H1 (cell line): ENCODE data around the gene ZNF641. TPM values are rescaled to one million over a fixed set of nuclear protein-coding genes. Genes with fewer than 3 reads are reported as not detected.

Experiments
- CTCF ChIA-PET: fragments of 300-600 bp; sonication (Branson Sonifier 250); formaldehyde crosslinking; loops from one replicate; lab custom pipeline; 2021; ENCODE audit not compliant: partially characterized antibody; lab: Charles Lee
- POLR2A ChIA-PET: fragments of 300-600 bp; sonication (Branson Sonifier 250); formaldehyde crosslinking; loops from one replicate; lab custom pipeline; 2021; ENCODE audit warnings: inconsistent platforms; ENCODE audit not compliant: partially characterized antibody; lab: Charles Lee
- DNase-seq, 2 experiments: peaks; one replicate each; pipeline versions ENCODE4 v3.0.0 to v3.0.0-alpha.2; 2010 to 2022; ENCODE audit warnings: low spot score in 2 of 2, low read depth in 1 of 2, mixed read lengths in 1 of 2
- FAIRE-seq: peaks from 2 replicates; lab custom pipeline; 2011; peaks lifted over from hg19 to GRCh38; lab: Jason Lieb, UNC
- H2AFZ ChIP-seq: 2 replicates; pipeline ENCODE4 v1.8.1; 2012; ENCODE audit warnings: low read length, inconsistent platforms
- H2AK5ac ChIP-seq: 2 replicates; pipeline ENCODE4 v1.6.1; 2013; ENCODE audit warnings: low read depth, low read length
- H2BK120ac ChIP-seq: replicated peaks from 2 replicates; pipeline ENCODE3; 2013; ENCODE audit warnings: low read depth, low read length, inconsistent platforms
- H2BK12ac ChIP-seq: 2 replicates; pipeline ENCODE4 v1.6.1; 2013; ENCODE audit warnings: low read depth, low read length
- H2BK15ac ChIP-seq: 2 replicates; pipeline ENCODE4 v1.6.1; 2013; ENCODE audit warnings: low read length
- H2BK20ac ChIP-seq: 2 replicates; pipeline ENCODE4 v1.6.1; 2013; ENCODE audit warnings: low read length
- H2BK5ac ChIP-seq: 2 replicates; pipeline ENCODE4 v1.6.1; 2013; ENCODE audit warnings: low read depth, low read length
- H3K14ac ChIP-seq: 2 replicates; pipeline ENCODE4 v1.6.1; 2013; ENCODE audit warnings: inconsistent platforms; ENCODE audit not compliant: insufficient read length
- H3K18ac ChIP-seq: 2 replicates; pipeline ENCODE4 v1.6.1; 2013; ENCODE audit warnings: low read length; ENCODE audit errors: extremely low read depth
- H3K23ac ChIP-seq: 2 replicates; pipeline ENCODE4 v1.6.1; 2013; ENCODE audit warnings: inconsistent platforms; ENCODE audit not compliant: insufficient read length
- H3K23me2 ChIP-seq: 2 replicates; pipeline ENCODE4 v1.6.1; 2013; ENCODE audit warnings: low read depth, low read length
- H3K27ac ChIP-seq: 2 replicates; pipeline ENCODE4 v1.6.1; 2011; ENCODE audit warnings: low read depth, low read length, inconsistent platforms
- H3K27me3 ChIP-seq, 4 experiments: replicated peaks in 1 of 4; 1 replicate in 1 of 4; 2 replicates in 3 of 4; pipeline versions ENCODE4 v1.6.1 to v1.8.1; 2011 to 2013; ENCODE audit warnings: low read length in 3 of 4, mild to moderate bottlenecking in 3 of 4, inconsistent platforms in 2 of 4, mixed read lengths in 2 of 4, moderate library complexity in 1 of 4; ENCODE audit not compliant: control insufficient read depth in 3 of 4, insufficient read depth in 3 of 4; ENCODE audit errors: extremely low read depth in 1 of 4
- H3K36me3 ChIP-seq, 4 experiments: 2 replicates each; pipeline versions ENCODE4 v1.6.1 to v1.8.1; 2011 to 2013; ENCODE audit warnings: mild to moderate bottlenecking in 4 of 4, low read length in 3 of 4, moderate library complexity in 2 of 4, control low read depth in 1 of 4, inconsistent platforms in 1 of 4; ENCODE audit not compliant: insufficient read depth in 4 of 4, control insufficient read depth in 2 of 4
- H3K4ac ChIP-seq: replicated peaks from 2 replicates; pipeline ENCODE3; 2013; ENCODE audit warnings: low read length, low read depth, mixed read lengths, inconsistent platforms; ENCODE audit not compliant: insufficient read length
- H3K4me1 ChIP-seq, 4 experiments: replicated peaks in 1 of 4; 1 replicate in 1 of 4; 2 replicates in 3 of 4; pipeline versions ENCODE4 v1.6.1 to v1.8.1; 2011 to 2013; ENCODE audit warnings: low read length in 3 of 4, inconsistent platforms in 2 of 4, mixed read lengths in 1 of 4; ENCODE audit not compliant: insufficient read depth in 4 of 4, control insufficient read depth in 3 of 4
- H3K4me2 ChIP-seq, 2 experiments: 2 replicates each; pipeline versions ENCODE4 v1.6.1 to v1.8.1; 2011 to 2013; ENCODE audit warnings: low read depth in 2 of 2, low read length in 2 of 2, control low read depth in 1 of 2, inconsistent platforms in 1 of 2, mild to moderate bottlenecking in 1 of 2; ENCODE audit not compliant: insufficient read depth in 1 of 2
- H3K4me3 ChIP-seq, 4 experiments: fragments of 200-600, 300-600 bp in 1 of 4; sonication (generic), shearing (Covaris generic), sonication (Bioruptor Twin) in 1 of 4; 2 replicates each; pipeline versions ENCODE4 v1.5.1 to v1.8.1; 2011 to 2016; ENCODE audit warnings: low read length in 4 of 4, low read depth in 3 of 4, control low read depth in 2 of 4, inconsistent platforms in 2 of 4, mild to moderate bottlenecking in 2 of 4, mixed read lengths in 1 of 4, moderate library complexity in 1 of 4; ENCODE audit not compliant: insufficient read depth in 2 of 4; ENCODE audit errors: extremely low read depth in 1 of 4
- H3K56ac ChIP-seq: replicated peaks from 2 replicates; pipeline ENCODE3; 2013; ENCODE audit warnings: low read depth, mild to moderate bottlenecking, mixed read lengths, low read length, inconsistent platforms; ENCODE audit not compliant: insufficient read length
- H3K79me1 ChIP-seq: 2 replicates; pipeline ENCODE4 v1.6.1; 2013; ENCODE audit warnings: low read depth, low read length, control low read depth
- H3K79me2 ChIP-seq, 2 experiments: 2 replicates each; pipeline versions ENCODE4 v1.6.1 to v1.8.1; 2012 to 2013; ENCODE audit warnings: low read length in 2 of 2, mild to moderate bottlenecking in 2 of 2, inconsistent platforms in 1 of 2; ENCODE audit not compliant: insufficient read depth in 2 of 2, control insufficient read depth in 1 of 2
- H3K9ac ChIP-seq, 4 experiments: replicated peaks in 1 of 4; 1 replicate in 1 of 4; 2 replicates in 3 of 4; pipeline versions ENCODE4 v1.6.1 to v1.8.1; 2011 to 2013; ENCODE audit warnings: low read depth in 3 of 4, low read length in 3 of 4, control low read depth in 2 of 4, mild to moderate bottlenecking in 2 of 4, moderate library complexity in 2 of 4, inconsistent platforms in 1 of 4; ENCODE audit errors: extremely low read depth in 1 of 4
- H3K9me3 ChIP-seq, 2 experiments: 2 replicates each; pipeline versions ENCODE4 v1.6.1 to v1.8.1; 2012 to 2013; ENCODE audit warnings: mild to moderate bottlenecking in 2 of 2, moderate library complexity in 2 of 2, control low read depth in 1 of 2, inconsistent platforms in 1 of 2, low read depth in 1 of 2, low read length in 1 of 2, mixed read lengths in 1 of 2; ENCODE audit not compliant: insufficient read depth in 2 of 2
- H4K20me1 ChIP-seq, 2 experiments: replicated peaks in 1 of 2; 2 replicates each; pipeline versions ENCODE3 to v1.8.1; 2011 to 2013; ENCODE audit warnings: inconsistent platforms in 2 of 2, low read length in 2 of 2, mild to moderate bottlenecking in 1 of 2; ENCODE audit not compliant: insufficient read depth in 2 of 2, control insufficient read depth in 1 of 2
- H4K5ac ChIP-seq: 2 replicates; pipeline ENCODE4 v1.6.1; 2013; ENCODE audit warnings: low read length, low read depth, mixed read lengths, inconsistent platforms; ENCODE audit not compliant: insufficient read length
- H4K8ac ChIP-seq: 2 replicates; pipeline ENCODE4 v1.8.0; 2013; ENCODE audit warnings: mild to moderate bottlenecking, moderate library complexity, low read length, inconsistent platforms; ENCODE audit not compliant: insufficient read depth; ENCODE audit errors: extremely low read depth
- H4K91ac ChIP-seq: replicated peaks from 2 replicates; pipeline ENCODE3; 2013; ENCODE audit warnings: low read length, mixed read lengths, inconsistent platforms; ENCODE audit not compliant: insufficient read length
- CHD1 ChIP-seq: IDR thresholded peaks from 2 replicates; pipeline ENCODE4 v1.6.1; 2012; ENCODE audit warnings: low read depth, low read length, improper control_type of control experiment
- EGR1 ChIP-seq: IDR thresholded peaks from 2 replicates; pipeline ENCODE4 v1.6.1; 2011; ENCODE audit warnings: low read depth, low read length, borderline replicate concordance
- HDAC2 ChIP-seq, 2 experiments: fragments of 300-600 bp in 1 of 2; sonication (generic) in 1 of 2; IDR thresholded peaks; 2 replicates each; pipeline ENCODE4 v1.6.1; 2011 to 2012; ENCODE audit warnings: low read depth in 2 of 2, low read length in 2 of 2, mild to moderate bottlenecking in 2 of 2, moderate library complexity in 2 of 2, borderline replicate concordance in 1 of 2, inconsistent platforms in 1 of 2
- JUN ChIP-seq: IDR thresholded peaks from 2 replicates; pipeline ENCODE4 v1.6.1; 2011; ENCODE audit warnings: low read depth, mild to moderate bottlenecking, improper control_type of control experiment, low read length
- KDM4A ChIP-seq: IDR thresholded peaks from one replicate; pipeline ENCODE4 v1.7.1; 2012; ENCODE audit warnings: low read depth, mild to moderate bottlenecking, moderate library complexity, low read length, inconsistent platforms; ENCODE audit not compliant: severe bottlenecking
- POLR2A ChIP-seq, 2 experiments: IDR thresholded peaks; 1 replicate in 1 of 2; 2 replicates in 1 of 2; pipeline ENCODE4 v1.6.1; 2011; ENCODE audit warnings: low read depth in 2 of 2, low read length in 2 of 2, mild to moderate bottlenecking in 2 of 2; ENCODE audit errors: control extremely low read depth in 1 of 2
- POLR2AphosphoS5 ChIP-seq: IDR thresholded peaks from 2 replicates; pipeline ENCODE4 v1.6.1; 2011; ENCODE audit warnings: low read depth, low read length
- POU5F1 ChIP-seq: IDR thresholded peaks from 2 replicates; pipeline ENCODE4 v1.6.1; 2011; ENCODE audit warnings: low read depth, mild to moderate bottlenecking, low read length, moderate library complexity
- SAP30 ChIP-seq: fragments of 300-600 bp; sonication (generic); IDR thresholded peaks from 2 replicates; pipeline ENCODE4 v1.7.1; 2012; ENCODE audit warnings: low read length, moderate library complexity, mild to moderate bottlenecking, inconsistent platforms; ENCODE audit not compliant: insufficient read depth, insufficient replicate concordance
- SP4 ChIP-seq: IDR thresholded peaks from 2 replicates; pipeline ENCODE4 v1.6.1; 2012; ENCODE audit warnings: low read length, inconsistent platforms
- TAF7 ChIP-seq: optimal IDR thresholded peaks from 2 replicates; pipeline ENCODE3; 2011; ENCODE audit warnings: low read depth, mild to moderate bottlenecking, inconsistent platforms, low read length, moderate library complexity, borderline replicate concordance
- TEAD4 ChIP-seq: IDR thresholded peaks from 2 replicates; pipeline ENCODE4 v1.6.1; 2012; ENCODE audit warnings: low read depth, low read length, inconsistent platforms, mixed read lengths
- WGBS, 2 experiments: shearing (Covaris generic) in 1 of 2; methylation state at CpG; one replicate each; pipeline versions ENCODE4 v1.1.6 to v1.1.7; 2013 to 2015; ENCODE audit warnings: low lambda C conversion rate in 2 of 2, mixed read lengths in 2 of 2, inconsistent platforms in 1 of 2, low coverage in 1 of 2, missing lambda C conversion rate in 1 of 2; ENCODE audit not compliant: insufficient replicate concordance in 2 of 2, insufficient coverage in 1 of 2, insufficient read length in 1 of 2; ENCODE audit errors: extremely low coverage in 1 of 2, missing lambda C conversion rate in 1 of 2; 5-methylcytosine and 5-hydroxymethylcytosine counted together
- polyA plus RNA-seq, 7 experiments: library from polyadenylated mRNA; depleted of rRNA in 3 of 7; stranded (reverse) in 5 of 7; unstranded in 2 of 7; fragments of >200 nt in 5 of 7; fragments of 200-250 nt in 2 of 7; gene quantifications; 1 replicate in 5 of 7; 2 replicates in 1 of 7; 4 replicates in 1 of 7; pipeline versions ENCODE4 v1.2.1 to v1.2.3, GENCODE V29; 2011 to 2013; ENCODE audit warnings: missing spikeins in 2 of 7, mixed read lengths in 2 of 7
- total RNA-seq: library from RNA; stranded (reverse); fragmentation: NEBNext Ultra II Directional; extraction: Animal tissue kit (Norgen Biotek cat#: 25700); gene quantifications from 2 replicates; pipeline ENCODE4 v1.2.1, GENCODE V29; 2021
- TF ChIP-seq, protein P1 (sequence below): IDR thresholded peaks from 2 replicates; pipeline ENCODE4 v1.6.1; 2012; ENCODE audit warnings: inconsistent platforms

Gene ZNF641
- total and polyA plus RNA-seq, 2 of the 8 experiments (the other 6 are each of a cell fraction or from before 2014, with no cell fraction given): 2.4 to 6.2 TPM

DNA sequence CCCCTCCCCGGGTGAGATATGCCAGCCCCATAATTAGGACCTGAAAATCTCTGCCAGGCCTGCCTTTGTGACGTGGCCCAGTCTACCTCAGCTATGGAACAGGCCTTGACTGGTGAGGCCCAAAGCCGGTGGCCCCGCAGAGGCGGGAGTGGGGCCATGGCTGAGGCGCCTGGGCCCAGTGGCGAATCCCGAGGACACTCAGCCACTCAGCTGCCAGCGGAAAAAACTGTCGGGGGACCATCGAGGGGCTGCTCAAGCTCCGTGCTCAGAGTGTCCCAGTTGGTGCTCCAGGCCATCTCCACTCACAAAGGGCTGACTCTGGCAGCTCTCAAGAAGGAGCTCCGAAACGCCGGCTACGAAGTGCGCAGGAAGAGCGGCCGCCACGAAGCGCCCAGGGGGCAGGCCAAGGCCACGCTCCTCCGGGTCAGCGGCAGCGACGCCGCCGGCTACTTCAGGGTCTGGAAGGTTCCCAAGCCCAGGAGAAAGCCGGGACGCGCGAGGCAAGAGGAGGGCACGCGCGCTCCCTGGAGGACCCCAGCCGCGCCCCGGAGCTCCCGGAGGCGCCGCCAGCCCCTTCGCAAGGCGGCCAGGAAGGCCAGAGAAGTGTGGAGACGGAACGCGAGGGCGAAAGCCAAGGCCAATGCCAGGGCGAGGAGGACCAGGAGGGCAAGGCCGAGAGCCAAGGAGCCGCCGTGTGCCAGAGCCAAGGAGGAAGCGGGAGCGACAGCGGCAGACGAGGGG lies 21.4 kb downstream of the ZNF641 start:
- no peak overlapping the region for H3K56ac ChIP-seq
- H3K36me3 ChIP-seq: no peaks in the 10 kb centered on the region
- no peak overlapping the region for H2BK5ac ChIP-seq
- H3K9me3 ChIP-seq: peaks cover 13 to 37% of the 10 kb centered on the region in 2 experiments
- no peak overlapping the region for H3K23ac ChIP-seq
- no peak overlapping the region for H2AFZ ChIP-seq
- no peaks in the 10 kb centered on the region for H3K23me2 ChIP-seq
- 93% methylated on average over 41 of the region's 55 CpGs; no CpG with 5 or more reads in 1 of the 2 experiments for WGBS, 2 experiments
- H4K91ac ChIP-seq: no peak overlapping the region
- no peak overlapping the region for H3K27ac ChIP-seq
- no peaks in the 10 kb centered on the region for H3K79me2 ChIP-seq
- H2BK120ac ChIP-seq: no peak overlapping the region
- CTCF ChIA-PET: interaction anchor here (0.9 to 1.2 kb wide), 2 partner anchors 11 to 20 kb away, joined by 3 read pairs; no protein-coding TSS in a partner anchor
- FAIRE-seq (no peak), DNase-seq (no peak)
- no peak overlapping the region for H2AK5ac ChIP-seq
- H3K4me2 ChIP-seq: no peak overlapping the region
- H3K18ac ChIP-seq: no peak overlapping the region
- H3K27me3 ChIP-seq: no peaks in the 10 kb centered on the region
- H4K8ac ChIP-seq: no peak overlapping the region
- H2BK12ac ChIP-seq: no peak overlapping the region
- no peak overlapping the region for H3K4ac ChIP-seq
- no peaks in the 10 kb centered on the region for H3K79me1 ChIP-seq
- H3K9ac ChIP-seq: no peak overlapping the region
- H3K4me3 ChIP-seq: no peak overlapping the region
- H3K4me1 ChIP-seq: no peaks in the 10 kb centered on the region
- POLR2A ChIA-PET: no interaction called here
- no peak for TF ChIP-seq SP4
- no peak for TF ChIP-seq SAP30
- TF ChIP-seq POLR2A (IDR thresholded peaks at IDR 0.05; ENCODE audit: control extremely low read depth in 1 of 2, low read depth in 2 of 2, low read length in 2 of 2): no peak
- TF ChIP-seq JUN: no peak
- TF ChIP-seq KDM4A: no peak
- no peak for TF ChIP-seq EGR1
- no peak for TF ChIP-seq CHD1
- TF ChIP-seq TAF7: no peak
- no peak for TF ChIP-seq POU5F1
- TF ChIP-seq, protein P1, sequence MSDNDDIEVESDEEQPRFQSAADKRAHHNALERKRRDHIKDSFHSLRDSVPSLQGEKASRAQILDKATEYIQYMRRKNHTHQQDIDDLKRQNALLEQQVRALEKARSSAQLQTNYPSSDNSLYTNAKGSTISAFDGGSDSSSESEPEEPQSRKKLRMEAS: no peak
- TF ChIP-seq TEAD4: no peak
- no peak for TF ChIP-seq HDAC2 (IDR thresholded peaks at IDR 0.05; ENCODE audit: borderline replicate concordance in 1 of 2, low read depth in 2 of 2, low read length in 2 of 2)
- no peak for TF ChIP-seq POLR2AphosphoS5
- no peak overlapping the region for H4K5ac ChIP-seq
- H3K14ac ChIP-seq: no peak overlapping the region
- H2BK15ac ChIP-seq: no peak overlapping the region
- no peak overlapping the region for H2BK20ac ChIP-seq
- no peaks in the 10 kb centered on the region for H4K20me1 ChIP-seq
